RPMI7951 (cell line): ENCODE results near the gene VEGFA. TPM values are rescaled to one million over a fixed set of nuclear protein-coding genes. Genes with fewer than 3 reads are reported as not detected.

Experiments used
- DNase-seq: peaks from one replicate; pipeline ENCODE4 v3.0.0-alpha.2; 2012; ENCODE audit warnings: low read depth
- total RNA-seq: library from RNA; depleted of rRNA; stranded (reverse); fragments of >200 nt; shearing (Covaris generic); gene quantifications from 2 replicates; pipeline ENCODE4 v1.2.3, GENCODE V29; 2014; rRNA removed

VEGFA gene
- total RNA-seq: 108 and 135 TPM in 2 replicates

DNA sequence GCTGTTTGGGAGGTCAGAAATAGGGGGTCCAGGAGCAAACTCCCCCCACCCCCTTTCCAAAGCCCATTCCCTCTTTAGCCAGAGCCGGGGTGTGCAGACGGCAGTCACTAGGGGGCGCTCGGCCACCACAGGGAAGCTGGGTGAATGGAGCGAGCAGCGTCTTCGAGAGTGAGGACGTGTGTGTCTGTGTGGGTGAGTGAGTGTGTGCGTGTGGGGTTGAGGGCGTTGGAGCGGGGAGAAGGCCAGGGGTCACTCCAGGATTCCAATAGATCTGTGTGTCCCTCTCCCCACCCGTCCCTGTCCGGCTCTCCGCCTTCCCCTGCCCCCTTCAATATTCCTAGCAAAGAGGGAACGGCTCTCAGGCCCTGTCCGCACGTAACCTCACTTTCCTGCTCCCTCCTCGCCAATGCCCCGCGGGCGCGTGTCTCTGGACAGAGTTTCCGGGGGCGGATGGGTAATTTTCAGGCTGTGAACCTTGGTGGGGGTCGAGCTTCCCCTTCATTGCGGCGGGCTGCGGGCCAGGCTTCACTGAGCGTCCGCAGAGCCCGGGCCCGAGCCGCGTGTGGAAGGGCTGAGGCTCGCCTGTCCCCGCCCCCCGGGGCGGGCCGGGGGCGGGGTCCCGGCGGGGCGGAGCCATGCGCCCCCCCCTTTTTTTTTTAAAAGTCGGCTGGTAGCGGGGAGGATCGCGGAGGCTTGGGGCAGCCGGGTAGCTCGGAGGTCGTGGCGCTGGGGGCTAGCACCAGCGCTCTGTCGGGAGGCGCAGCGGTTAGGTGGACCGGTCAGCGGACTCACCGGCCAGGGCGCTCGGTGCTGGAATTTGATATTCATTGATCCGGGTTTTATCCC, at the start of gene VEGFA:
TSS of gene VEGFA (plus strand) at position 686 of the 846 bp plus-strand sequence.
- peak; percentile 95 for DNase-seq

GRCh38 chr6:43720999-43721398, 49.0 kb upstream of the VEGFA start:
- DNase-seq: no peak

DNA sequence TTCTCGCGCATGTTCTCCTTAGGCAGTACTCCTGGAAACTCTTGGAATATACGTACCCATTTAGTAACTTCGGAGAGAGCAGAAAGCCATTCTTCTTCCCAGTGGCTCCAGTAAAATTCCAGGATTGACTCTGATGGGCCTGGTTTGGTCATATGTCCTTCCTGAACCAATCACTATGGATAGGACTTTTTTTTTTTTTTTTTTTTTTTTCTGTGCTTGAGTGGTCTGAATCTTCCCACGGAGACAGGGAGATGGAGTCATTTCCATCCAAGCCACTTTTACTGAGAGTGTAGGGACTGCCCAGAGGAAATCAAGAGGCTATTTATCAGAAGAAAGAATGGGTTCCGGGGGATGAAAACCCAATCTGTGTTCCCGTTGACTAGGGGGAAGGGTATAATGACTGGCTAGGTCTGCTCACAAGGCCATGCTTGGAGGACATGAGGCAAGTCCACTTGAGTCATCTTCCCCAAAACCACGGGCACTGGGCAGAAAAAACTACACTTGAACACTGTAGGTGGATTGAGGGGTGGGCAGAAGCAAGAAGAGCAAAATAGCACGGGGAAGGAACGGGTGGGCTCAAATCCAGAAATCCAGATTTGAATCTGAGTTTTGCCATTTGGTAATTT, 47.0 kb upstream of the VEGFA start:
- peak; percentile 42 for DNase-seq

- DNase-seq: peak; percentile 67
Observed at GRCh38 chr6:43723737-43724295, 46.2 kb upstream of the VEGFA start.

GRCh38 chr6:43724354-43724753, 45.7 kb upstream of the VEGFA start:
- DNase-seq: no peak

- peak; percentile 95 for DNase-seq
Observed at GRCh38 chr6:43724914-43725642, 44.9 kb upstream of the VEGFA start.

- DNase-seq: no peak
Observed at GRCh38 chr6:43725643-43726580, 44.1 kb upstream of the VEGFA start.

GRCh38 chr6:43727634-43728033, 42.4 kb upstream of the VEGFA start:
- DNase-seq: no peak

GRCh38 chr6:43728586-43728985, 41.4 kb upstream of the VEGFA start:
- no peak for DNase-seq

- DNase-seq: no peak
Observed at GRCh38 chr6:43729537-43729936, 40.5 kb upstream of the VEGFA start.

DNA sequence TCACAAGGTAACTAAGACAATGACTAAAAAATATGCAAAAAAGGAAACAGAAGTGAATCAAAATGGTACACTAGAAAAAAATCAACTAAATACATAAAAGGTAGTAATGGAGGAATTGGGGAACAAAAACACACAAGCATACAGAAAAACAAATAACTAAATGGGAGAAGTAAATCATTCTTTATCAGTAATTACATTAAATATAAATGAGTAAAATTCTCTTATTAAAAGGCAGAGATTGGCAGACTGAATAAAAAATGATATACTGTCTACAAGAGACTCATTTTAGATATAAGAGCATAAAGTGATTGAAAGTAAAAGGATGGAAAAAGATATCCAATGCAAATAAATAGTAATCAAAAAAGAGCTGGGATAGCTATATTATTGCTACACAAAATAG, 39.4 kb upstream of the VEGFA start:
- DNase-seq: no peak

- DNase-seq: no peak
Observed at GRCh38 chr6:43733471-43734293, 36.3 kb upstream of the VEGFA start.

DNA sequence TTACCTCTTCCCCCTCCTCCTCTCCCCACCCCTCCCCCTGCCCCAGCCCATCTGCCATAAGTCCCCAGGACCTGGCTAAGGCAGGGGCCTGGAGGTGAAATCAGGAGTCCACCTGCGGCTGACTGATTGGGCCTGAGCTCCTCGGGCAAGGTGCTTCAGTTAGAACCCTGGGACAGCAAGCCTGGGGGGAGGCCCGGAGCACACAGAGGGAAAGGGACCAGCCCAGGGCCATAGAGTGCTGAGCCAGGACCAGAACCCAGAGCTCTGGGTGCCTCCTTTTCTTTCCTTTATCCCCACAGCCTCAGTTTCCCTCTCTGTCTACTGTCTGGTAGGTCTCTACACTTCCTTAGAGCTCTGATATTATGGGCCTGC, 35.7 kb upstream of the VEGFA start:
- no peak for DNase-seq

DNA sequence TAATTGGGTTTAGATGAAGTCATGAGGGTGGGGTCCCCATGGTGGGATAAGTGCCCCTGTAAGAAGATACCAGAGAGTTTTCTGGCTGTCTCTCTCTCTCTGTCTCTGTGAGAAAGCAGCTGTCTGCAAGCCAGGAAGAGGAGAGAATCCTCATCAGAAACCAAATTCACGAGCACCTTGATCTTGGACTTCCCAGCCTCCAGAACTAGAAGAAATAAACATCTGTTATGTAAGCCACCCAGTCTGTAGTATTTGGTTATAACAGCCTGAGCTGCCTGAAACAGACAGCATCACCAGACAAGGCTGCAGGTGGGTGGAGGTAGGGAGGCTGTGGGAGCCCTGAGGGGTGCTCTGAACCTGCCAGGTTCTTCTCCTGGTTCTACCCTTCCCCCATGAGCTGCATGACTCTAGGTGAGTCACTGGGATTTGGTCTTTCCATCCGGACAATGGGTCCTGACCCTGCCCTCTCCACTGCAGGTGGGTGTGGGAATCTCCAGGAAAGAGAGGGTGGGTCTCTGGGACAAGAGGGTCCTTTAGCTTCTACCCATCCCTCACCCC, 34.3 kb upstream of the VEGFA start:
- DNase-seq: no peak

GRCh38 chr6:43736211-43736786, 33.7 kb upstream of the VEGFA start:
- no peak for DNase-seq

DNA sequence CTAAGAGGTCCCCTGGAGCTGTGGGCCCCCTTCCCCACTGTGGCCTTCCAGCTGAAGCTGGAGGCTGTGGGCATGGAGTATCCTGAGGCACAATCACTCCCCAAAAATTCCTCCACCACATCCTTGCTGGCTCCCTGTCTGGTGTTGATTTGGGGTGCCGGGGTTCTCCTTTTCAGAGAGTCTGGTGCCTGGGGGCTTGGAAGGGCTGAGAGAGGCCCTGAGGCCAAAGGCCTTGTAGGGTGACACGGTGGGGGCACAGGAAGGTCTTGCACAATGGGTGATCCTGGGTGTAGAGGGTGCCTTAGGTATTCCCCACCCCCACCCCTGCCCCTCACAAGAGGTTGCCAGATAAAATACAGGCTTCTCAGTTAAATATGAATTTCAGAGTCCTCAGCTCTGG, 33.2 kb upstream of the VEGFA start:
- DNase-seq: no peak

DNA sequence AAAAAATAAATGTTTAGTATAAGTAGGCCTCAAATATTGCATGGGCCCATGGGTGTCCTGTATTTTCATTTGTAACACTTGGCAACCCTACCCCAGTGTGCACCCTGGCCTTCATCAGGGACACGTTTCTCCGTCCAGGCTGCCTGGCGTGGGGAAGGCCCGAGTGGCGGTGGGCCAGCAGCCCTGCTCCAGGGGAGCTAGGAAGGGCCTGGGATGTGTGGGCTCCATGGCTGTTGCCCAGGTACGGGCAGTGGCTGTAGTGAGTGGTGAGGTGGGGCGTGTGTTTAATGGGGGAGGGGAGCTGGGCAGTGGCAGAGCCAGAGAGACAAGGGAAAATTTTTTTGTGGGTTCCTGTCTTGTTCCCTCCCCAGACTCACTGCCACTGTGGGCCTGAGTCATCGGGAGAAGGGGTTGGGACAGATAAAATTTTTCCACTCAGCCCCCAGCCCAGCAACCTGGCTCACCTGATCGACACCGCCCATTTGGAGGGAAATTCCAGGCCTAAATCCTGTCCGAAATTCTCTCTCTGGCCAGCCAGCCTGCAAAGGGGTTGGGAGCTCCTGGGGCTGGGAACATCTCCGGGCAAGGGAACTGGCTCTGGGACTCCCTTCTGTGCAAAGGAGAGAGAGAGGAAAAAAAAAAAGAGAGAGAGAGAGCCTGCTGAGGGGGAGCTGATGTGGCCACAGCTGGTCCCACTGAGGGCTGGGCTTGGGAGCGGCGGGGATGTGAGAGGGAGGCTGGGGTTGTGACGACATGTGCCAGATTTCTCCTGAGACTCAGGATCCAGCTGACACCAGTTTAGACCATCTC, 32.5 kb upstream of the VEGFA start:
- no peak for DNase-seq

DNA sequence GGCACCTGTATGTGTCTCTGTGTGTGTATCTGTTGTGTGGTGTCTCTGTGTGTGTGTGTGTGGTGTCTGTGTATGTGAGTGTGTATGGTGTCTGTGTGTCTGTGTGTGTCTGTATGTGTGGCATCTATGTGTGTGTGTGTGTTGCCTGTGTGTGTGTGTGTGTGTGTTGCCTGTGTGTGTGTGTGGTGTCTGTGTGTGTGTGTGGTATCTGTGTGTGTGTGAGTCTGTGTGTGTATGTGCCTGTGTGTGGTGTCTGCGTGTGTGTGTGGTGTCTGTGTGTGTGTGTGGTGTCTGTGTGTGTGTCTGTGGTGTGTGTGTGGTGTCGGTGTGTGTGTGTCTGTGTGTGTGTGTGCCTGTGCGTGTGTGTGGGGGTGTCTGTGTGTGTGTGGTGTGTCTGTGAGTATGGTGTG, 31.7 kb upstream of the VEGFA start:
- no peak for DNase-seq
